ENCODE measurements around the gene PGC.

DNA sequence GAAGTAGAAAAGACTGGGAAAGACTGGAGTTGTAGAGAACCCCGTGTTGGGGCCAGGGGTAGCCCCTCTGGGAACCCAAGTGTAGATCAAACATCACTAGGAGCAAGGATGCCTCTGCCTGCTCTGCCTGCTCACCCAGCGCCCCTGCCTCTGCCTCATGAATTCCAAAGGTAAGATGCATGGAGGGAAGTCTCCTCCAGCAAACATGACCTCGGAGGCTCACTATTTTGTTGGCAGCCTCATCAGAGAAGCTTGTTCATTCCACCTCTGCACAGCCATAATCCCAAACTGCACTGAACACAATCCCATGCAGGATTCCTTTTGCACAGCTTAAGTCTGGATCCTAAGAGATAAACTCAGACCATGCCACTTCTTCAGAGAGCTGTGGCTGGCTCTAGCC lies 27.6 kb upstream of the PGC start:
- TF ChIP-seq EZH2 (IDR thresholded peaks at IDR 0.05) (no peak), FOXP2 (optimal IDR thresholded peaks at IDR 0.05; ENCODE audit: control extremely low read depth, extremely low read length, insufficient read depth) (no peak), POLR2AphosphoS5 (IDR thresholded peaks at IDR 0.05; ENCODE audit: borderline replicate concordance, low read depth, low read length) (no peak)
